NCI-H524 treated with DMSO at 0.1 percent for 48 hours (cell line): ENCODE measurements around the gene MPST.
"Not testable (repeated sequence)": the region's sequence is repeated elsewhere in the genome, so short reads cannot be mapped to it uniquely, and the experiment has no call there.

ENCODE experiments used
- DNase-seq: peaks from one replicate; lab custom pipeline; 2025; lab: John Stamatoyannopoulos, UW

Gene MPST

DNA sequence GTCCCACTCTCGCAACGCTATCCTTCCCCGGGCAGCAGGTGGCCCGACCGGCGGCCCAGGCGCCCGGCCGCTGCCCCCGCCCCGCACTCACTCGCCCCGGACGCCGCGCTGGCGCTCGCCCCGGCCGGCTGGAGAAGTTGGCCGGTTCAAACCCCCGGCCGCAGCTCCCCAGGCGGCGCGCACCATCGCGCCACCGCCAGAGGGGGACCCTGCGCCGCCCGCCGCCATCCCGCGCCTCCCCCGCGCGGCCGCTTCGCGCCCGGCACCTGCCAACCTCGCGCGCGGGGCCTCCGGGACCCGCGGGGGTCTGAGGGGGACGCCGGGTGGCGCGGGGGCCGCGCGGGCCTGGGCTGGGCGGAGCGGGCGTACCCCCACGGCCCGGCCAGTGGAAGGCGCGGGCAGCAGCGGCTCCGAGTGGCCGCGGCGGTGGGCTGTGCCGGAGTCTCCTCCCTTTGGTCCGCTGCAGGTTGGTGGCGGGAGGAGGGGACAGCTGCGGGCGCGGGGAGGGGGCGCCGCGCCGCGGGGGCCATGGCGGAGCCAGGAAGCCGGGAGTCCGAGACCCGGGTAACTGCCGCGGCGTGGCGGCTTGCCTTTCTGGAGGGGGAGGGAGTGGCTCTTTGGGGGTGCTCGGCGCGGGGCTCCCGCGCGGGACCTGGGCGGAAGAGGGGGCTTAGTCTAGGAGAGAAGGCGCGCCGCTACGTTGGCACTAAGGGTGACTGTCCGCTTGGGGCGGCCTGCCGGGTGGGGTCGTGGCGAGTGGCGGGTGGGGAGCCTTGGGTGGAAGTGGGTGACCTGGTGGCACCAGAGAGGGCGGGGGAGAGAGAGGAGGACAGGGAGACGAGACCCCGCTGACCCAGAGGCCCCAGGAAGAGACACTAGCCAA, at the start of gene MPST, which contains the start of gene TST:
MPST (plus strand) TSS at position 434 of the 883 bp plus-strand sequence; CDS start at position 529, 95 bp downstream.
TST (minus strand) TSS at position 139 of the 883 bp plus-strand sequence. CDS start 715 bp downstream, outside the sequence.
- DNase-seq: no peak

DNA sequence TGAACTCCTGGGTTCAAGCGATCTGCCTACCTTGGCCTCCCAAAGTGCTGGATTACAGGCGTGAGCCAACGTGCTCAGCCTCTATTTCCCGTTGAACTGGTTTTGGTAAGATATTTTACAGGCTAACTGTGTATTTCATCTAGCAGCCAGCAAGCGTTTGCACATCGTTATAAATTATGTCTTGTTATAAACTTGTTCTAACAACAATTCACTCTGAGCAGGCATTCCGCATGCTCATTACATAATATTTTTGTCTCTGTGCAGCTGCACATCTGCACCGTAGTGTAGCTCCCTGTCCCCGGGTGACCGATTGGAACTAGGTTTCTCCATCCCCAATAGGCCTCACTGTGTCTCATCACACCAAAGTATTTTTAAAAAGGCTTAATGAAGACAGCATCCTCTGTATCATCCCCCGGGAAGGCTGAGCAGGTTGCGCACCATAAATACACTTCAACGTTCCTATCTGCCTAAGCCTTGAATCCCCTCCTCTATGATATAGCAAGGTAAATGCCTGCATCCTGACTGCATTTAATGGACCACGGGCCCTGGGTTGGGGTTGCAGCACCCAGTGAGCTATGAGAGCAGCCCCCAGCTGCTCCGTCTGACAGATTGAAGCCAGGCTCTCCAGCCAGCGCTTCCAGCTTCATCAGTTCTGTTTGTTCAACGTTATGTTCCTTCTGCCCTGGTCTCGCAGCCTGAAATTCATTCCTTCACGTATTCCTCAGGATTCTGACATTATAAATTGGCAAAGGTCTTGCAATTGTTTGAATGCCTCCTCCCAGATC, 48.0 kb upstream of the MPST start:
- no peak for DNase-seq

DNA sequence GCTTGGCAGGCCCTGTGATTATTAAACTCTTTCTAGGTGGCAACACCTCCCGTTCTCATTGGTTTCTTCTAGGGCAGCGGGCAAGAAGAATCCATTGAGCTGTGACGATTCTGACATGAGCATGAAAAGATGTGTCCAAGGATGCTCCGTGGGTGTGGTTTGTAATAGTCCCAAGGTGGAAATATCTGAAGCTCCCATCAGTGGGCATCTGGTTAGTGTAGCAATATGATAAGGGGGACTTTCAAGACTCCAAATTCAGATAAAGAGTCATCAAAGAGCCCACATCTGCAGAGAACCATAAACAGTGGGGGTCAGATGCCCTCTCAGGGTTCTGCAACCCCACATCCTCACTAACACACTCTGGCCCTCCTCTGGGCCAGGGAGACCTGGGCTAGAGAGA, 42.9 kb upstream of the MPST start:
- DNase-seq: no peak

DNA sequence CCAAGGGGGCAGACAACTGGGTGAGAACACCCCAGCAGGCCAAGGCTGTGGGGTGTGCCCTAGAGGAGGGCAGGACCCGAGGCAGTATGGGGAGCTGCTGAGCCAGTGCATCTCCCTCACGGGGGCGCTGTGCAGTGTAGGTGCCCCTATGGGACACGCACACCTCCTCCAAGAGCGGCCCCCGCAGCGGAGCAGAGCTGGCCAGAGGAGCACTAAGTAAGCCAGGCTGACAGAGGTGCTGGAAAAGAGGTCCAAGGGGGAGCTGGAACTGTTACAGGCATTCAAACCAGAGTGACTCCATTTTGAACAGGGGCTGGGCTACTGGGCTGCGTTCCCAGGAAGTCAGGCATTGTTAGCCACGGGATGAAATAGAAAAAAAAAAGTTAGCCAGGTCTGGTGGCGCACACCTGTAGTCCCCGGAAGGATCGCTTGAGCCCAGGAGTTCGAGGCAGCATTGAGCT, 42.1 kb upstream of the MPST start:
- DNase-seq: peak; percentile 3

DNA sequence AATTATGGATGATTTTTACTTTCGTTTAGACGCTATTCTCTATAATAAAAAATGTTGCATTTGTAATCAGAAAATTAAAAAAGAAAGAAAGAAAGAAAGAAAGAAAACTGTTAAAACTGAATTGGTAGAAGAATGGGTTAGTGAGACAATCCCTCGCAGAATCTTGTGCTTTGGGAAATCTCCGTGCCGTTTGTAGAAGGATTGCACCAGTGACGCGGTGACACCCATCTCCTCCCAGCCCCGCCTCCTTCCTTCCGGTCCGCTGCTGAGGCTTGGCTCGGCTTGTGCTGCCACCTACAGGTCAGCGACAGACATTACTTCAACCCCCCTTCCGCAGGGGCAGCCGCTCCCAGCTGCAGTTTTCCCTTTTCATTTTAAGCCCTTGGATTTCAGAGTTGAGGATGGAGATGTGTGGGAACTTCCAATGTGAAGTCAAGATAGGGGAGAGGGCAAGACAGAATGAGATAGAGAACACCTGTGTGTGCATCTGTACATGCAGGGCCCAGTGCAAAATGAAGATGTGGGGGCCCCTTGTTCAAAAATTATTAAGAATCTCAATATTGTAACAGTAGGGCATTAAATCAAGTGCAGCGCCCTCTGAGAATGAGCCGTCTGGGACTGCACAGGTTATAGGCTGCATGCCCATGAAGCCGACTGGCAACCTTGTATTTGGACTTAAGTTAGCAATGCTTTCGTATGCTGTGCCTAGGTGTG, 41.4 kb upstream of the MPST start:
- DNase-seq: peak; percentile 55

DNA sequence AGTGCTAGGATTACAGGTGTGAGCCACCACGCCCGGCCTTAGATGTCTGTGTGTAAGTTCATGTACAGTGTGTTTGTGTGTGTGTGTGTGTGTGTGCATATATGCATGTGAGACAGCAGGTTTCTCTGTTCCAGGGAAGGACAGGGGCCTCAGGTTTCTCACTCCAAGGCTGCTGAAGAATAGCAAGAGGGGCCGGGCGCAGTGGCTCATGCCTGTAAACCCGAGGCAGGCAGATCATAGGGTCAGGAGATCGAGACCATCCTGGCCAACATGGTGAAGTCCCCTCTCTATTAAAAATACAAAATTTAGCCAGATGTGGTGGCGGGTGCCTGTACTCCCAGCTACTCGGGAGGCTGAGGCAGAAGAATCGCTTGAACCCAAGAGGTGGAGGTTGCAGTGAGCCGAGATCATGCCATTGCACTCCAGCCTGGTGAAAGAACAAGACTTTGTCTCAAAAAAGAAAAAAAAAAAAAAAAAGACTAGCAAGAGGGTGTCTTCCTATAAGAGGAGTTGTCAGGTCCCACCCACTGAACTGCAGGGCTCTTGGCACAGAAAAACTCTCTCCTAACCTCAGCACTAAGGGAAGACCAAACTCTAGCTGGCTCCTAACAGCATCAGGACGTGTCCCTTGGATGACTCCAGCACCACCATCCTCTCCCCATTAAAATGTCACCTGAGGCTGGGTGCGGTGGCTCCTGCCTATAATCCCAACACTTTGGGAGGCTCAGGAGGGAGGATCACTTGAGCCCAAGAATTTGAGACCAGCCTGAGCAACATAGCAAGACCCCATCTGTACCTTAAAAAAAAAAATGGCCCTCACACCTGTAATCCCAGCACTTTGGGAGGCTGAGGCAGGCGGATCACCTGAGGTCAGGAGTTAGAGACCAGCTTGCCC, 40.3 kb upstream of the MPST start:
- no peak for DNase-seq

DNA sequence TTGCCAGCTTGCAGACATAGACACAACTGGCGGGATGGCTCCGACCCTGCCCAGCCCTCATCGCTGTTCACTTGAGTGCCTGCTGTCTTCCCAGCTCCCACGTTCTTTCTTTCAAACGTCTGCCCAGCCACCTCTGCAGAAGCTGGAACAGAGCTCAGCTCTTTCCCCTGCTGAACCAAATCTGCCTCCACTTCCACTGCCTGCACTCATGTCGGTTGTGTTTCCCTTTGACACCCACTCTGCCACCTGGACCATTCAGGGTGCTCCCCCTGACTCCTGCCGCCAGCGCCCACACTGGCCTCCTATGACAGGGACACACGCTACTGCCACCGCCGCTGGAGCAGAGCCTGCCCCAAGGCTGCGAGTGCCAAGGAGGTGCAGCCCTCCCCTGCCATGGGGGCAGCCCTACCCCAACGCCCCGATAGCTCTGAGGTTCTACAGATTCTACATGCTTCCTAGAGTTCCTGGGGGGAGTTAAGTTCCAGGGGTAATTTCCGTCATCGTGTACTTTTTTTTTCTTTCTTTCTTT, 38.2 kb upstream of the MPST start:
- DNase-seq: peak; percentile 11

DNA sequence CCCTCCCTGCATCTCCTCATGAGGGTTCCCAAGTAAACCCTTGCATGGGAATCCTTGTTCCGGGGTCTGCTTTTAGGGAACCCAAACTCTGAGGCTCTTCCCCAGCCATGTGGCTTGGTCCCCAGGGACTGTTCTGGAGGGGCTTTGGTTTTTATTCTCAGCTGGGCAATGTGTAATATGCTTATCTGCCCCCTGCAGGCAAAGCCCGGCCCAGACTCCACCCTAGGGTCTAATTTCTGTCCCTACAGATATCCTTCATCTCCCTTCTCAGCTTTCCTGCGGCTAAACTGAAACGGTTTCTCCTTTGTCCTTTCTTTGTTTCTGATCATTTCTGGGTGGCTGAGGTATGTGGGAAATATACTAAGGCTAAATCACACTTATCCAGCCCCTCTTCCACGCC, 37.4 kb upstream of the MPST start:
- DNase-seq: peak; percentile 4

DNA sequence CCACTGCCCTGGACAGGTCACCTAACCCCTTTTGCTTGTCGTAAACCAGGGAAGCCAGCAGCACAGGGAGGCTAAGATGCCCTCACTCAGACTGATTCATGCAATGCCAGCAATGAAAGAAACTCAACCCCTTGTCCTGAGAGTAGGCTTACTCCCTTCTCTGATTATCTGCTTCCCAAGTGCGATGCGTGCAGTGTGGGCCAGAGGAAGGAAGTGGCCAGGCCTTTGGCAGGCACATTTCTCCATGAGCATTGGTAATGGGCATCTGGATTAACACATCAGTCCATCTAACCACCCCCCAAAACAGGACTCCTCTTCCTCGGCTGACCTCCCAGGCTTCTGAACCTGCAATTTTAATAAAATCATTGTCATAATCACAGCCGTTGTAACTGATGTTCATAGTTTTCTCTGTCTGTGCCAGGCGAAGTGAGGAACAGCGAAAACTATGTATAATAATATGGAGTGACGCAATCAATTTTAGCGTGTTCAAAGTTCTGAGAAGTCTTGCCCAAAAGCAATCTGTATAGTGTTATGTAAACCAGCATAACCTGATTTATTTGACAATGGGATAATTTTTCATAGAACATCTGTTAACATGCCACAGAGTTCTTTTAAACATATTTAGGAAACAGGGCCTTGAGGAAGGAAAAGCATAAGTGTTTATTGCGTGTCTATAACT, 34.2 kb upstream of the MPST start:
- no peak for DNase-seq

DNA sequence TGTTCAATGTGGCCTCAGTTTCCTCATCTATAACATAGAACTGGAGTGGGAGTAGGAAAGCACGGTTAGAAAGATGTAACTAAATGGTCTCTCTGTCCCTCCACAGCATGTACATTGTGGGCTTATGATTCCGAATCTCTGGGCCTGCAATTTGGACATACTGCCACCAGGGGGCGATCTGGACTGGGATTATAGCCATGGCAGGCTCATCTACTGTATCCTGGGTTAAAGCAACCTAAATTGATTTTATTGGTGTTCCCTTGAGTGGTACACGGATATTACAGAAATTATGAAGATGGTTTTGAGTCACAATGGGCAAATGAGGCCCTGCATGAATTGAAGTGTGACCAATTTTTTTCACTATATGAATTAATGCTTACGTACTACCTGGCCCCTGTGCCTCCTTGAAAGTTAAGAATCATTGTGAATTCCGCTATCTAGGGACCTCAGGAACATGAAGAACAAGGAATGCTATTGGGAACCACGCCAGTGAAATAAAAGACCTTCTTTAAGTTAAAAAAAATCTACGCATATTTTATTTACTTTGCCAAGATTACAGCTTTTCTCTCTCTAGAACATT, 33.2 kb upstream of the MPST start:
- no peak for DNase-seq

DNA sequence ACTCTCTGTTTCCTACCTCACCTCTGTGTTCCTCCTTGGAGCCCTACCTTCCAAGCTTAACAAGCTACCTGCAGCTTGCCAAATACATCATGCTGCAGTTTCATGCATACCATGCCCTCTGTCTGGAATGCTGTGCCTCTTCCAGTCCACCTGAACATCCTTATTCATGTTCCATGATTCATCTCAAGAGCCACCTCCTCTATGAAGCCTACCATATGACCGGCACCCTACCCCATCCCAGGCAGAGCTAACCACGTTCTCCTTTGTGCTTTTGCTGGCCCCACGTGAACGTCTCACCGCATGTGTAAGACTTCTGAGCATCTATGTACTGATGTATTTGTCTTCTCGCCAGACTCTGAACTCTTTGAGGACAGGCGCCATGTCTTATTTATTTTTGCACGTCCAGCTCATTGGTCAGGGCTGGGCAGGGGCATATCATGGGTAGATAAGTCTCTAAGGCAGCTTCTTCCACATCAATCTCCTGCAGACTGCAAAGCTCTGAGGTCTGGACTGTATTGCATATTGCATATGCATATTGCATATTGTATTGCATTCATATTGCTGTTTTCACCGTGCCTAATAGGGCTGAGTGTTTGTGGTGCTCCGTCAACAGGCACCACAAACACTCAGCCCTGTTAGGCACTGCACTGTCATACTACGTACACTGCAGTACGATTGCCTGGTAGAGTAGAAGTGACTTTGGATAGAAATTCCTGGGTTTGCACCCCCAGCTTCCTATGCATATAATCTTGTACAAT, 31.3 kb upstream of the MPST start:
- DNase-seq: no peak

DNA sequence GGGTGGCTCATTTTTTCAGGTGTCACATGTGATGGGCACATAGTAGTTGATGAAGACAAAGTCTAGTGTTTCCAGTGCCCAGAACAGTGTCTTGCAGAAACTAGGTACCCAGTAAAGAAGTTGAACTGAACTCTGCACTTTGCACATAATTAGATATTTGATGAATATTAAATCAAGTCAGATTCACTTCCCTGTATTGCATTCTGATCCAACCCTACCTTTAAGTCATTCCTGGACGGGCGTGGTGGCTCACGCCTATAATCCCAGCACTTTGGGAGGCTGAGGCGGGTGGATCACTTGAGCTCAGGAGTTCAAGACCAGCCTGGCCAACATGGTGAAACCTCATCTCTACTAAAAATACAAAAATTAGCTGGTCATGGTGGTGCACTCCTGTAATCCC, 30.5 kb upstream of the MPST start:
- not testable (repeated sequence) for DNase-seq

DNA sequence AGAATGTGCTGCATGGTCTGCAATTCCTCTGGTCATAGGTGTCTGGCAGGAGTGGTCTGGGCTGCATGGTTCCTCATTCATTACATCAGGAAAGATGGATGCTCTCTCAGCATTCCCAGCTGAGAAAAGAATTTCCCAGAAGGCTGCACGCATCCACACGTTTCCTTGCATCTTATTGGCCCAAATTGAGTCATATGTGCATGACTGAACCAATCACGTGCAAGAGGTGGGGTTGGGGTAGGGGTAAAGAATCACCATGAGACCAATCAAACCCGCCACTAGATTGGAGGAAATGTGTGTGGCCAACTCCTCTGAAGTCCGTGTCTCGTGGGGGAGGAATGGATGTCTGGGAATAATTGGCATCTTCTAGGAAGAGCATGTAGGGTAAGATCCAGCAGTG, 29.1 kb upstream of the MPST start:
- DNase-seq: no peak

DNA sequence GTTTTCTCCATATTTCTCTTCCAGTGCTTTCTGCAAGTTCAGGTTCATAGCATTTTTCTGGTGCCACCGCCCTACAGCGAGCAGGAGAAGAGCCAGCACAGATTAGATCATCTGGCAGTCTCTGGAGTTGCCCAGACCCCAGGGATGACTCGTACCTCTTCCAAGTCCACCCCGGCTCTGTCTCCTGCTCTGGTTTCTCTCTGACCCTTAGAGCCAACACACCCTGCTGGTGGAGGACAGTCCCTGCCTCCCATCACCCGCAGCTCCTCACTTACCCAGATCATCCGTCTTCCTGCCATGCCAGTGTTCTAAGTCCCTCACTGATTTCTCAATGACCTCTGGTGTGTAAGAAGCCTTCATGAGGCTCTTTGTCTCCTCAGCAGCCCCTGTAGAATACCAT, 28.3 kb upstream of the MPST start:
- no peak for DNase-seq

DNA sequence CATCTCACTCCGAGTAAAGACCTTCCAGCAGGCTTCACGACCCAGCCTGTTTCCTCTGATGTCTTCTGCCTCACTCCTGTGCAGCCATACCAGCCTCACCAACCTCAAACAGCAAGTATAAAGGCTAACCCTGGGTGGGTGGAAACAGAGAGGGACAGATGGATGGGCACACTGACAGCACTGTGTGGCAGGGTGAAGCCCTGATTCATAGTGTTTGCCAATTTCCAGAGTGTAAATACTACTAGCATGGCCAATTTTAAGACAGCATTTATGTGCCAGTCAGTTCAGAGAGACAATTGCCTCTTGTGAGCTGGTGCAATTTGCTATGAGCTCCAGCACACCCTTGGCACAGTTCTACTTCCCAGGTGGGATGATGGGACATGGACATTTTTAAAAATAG, 21.8 kb upstream of the MPST start:
- DNase-seq: no peak

DNA sequence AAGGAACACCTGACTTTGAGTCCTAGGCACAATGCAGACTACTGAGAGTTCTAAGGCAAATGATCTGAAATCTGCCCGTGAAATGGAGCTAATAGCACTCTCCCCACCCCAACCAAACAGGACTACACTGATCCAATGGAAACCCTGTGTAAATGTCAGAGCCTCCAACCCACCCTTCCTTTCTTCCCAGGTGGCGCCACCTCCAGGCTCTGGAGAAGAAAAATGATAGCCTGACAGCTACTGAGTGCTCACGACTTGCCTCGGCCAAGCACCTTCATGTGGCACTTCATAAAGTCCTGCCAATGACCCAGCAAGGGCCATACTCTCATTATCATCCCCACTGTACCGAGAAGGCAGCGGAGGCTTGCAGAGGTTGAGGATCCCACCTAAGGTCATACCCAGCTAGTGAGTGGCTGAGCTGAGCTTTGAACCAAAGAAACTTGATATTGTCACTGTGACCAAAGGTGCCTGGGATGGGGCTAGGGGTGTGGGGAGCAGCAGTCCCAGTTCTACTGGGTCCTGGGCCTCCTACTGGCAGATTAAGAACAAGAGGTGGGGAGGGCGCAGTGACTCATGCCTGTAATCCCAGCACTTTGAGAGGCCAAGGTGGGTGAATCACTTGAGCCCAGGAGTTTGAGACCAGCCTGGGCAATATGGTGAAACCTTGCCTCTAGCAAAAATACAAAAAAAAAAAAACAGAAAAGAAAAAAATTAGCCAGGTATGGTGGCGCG, 20.8 kb upstream of the MPST start:
- DNase-seq: no peak

DNA sequence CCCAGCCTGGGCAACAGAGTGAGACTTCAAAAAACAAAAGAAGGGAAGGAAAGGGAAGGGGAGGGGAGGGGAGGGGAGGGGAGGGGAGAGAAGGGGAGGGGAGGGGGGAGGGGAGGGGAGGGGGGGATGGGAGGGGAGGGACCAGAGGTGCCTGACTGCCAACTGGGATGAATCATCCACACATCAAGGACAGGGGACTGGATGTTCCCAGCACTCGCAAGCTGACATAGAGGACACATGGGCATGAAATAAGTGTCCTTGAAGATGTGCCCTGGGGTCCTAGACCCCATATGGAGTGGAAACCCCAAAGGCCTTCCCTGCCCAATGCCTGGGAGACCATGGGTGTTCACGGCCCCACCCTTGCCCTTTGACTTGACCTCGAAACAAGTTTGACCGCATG, 20.1 kb upstream of the MPST start:
- DNase-seq: no peak

DNA sequence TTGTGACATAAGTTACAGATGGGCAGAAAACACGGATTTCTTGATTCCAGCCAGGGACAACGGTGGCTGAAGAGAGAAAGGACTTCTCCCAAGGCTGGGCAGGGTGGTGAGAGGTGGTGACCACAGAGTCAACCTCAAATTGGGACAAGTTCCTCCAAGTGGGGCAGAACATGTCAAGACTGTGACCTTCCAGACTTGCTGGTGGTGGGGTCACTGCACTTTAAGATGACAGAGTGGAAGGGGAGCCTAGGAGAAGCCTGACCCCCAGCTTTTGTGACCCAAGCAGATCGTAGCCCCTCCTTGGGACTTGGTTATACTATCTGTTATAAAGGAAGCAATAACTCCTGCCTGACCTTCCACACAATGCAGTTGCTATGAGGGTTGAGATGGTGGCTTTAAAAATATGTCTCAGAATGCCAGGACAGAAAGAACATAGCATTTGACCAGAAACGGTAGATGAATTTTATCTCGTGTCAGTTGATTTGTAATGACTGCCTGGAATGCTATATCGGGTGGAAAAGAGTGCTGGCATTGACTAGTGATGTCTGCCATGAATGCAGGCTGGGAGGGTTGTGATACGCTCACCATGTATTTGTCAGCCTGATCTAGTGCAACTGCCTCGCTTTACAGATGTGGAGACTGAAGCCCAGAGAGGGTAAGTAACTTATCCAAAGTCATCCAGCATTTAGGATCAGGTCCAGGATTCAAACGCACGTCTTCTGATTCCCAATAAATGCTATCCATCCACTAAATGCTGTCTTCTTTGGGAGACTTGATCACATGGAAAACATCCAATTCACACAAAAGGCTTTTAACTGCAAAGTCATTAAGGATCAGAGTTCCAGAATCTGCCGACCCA, 18.6 kb upstream of the MPST start:
- no peak for DNase-seq
